Measurements from ENCODE around the gene LIX1. TPM values are rescaled to one million over a fixed set of nuclear protein-coding genes. Genes with fewer than 3 reads are reported as not detected.

Gene LIX1
- total and polyA plus RNA-seq, 2 of the 8 experiments (the other 6 are each of a cell fraction or from before 2014, with no cell fraction given): 0.26 to 0.45 TPM

DNA sequence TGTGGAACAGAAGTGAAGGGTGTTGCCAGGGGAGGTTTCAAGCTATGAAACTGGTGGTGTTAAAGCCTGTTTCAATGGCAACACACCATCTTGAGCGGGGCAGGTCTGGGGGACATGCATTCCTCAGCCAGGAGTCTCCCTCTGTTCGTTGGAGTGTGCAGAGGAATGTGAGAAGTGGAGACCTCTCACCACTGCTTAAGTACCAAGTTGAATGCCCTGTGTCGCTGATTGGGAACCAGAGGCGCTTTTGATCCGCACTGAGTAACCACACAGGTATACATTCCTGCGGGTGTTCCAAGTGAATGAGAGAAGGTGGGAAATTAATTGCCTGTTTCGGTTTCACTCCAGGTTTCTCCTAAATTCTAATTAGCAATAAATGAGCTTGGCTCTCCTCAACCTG, 99.4 kb downstream of the LIX1 start:
- Histone ChIP-seq H4K91ac (replicated peaks; ENCODE audit: insufficient read length, low read length) (no peak overlapping the region), H2BK20ac (ENCODE audit: low read length) (no peak overlapping the region), H2BK15ac (ENCODE audit: low read length) (no peak overlapping the region), H4K20me1 (replicated peaks in 1 of 2; ENCODE audit: control insufficient read depth in 1 of 2, insufficient read depth in 2 of 2, low read length in 2 of 2) (no peaks in the 10 kb centered on the region), H2AK5ac (ENCODE audit: low read depth, low read length) (no peak overlapping the region), H3K4me2 (ENCODE audit: insufficient read depth in 1 of 2, low read depth in 2 of 2, low read length in 2 of 2) (no peak overlapping the region), H4K5ac (ENCODE audit: insufficient read length, low read depth, low read length) (no peak overlapping the region), H3K9ac (replicated peaks in 1 of 4; ENCODE audit: extremely low read depth in 1 of 4, low read depth in 3 of 4, low read length in 3 of 4) (no peak overlapping the region), H3K9me3 (ENCODE audit: insufficient read depth in 2 of 2, low read depth in 1 of 2, low read length in 1 of 2) (no peaks in the 10 kb centered on the region), H2BK12ac (ENCODE audit: low read depth, low read length) (no peak overlapping the region), H3K56ac (replicated peaks; ENCODE audit: insufficient read length, low read depth, low read length) (no peak overlapping the region), H3K27ac (ENCODE audit: low read depth, low read length) (no peak overlapping the region), H3K4ac (replicated peaks; ENCODE audit: insufficient read length, low read depth, low read length) (no peak overlapping the region), H4K8ac (ENCODE audit: extremely low read depth, insufficient read depth, low read length) (no peak overlapping the region), H2AFZ (ENCODE audit: low read length) (no peak overlapping the region), H3K27me3 (replicated peaks in 1 of 4; ENCODE audit: control insufficient read depth in 3 of 4, extremely low read depth in 1 of 4, insufficient read depth in 3 of 4, low read length in 3 of 4) (no peaks in the 10 kb centered on the region), H3K23ac (ENCODE audit: insufficient read length) (no peak overlapping the region), H3K79me1 (ENCODE audit: low read depth, low read length) (no peaks in the 10 kb centered on the region), H3K4me3 (ENCODE audit: extremely low read depth in 1 of 4, insufficient read depth in 2 of 4, low read depth in 3 of 4, low read length in 4 of 4) (no peak overlapping the region), H3K4me1 (replicated peaks in 1 of 4; ENCODE audit: control insufficient read depth in 3 of 4, insufficient read depth in 4 of 4, low read length in 3 of 4) (peaks cover 0 to 3% (median under 1%) of the 10 kb centered on the region in 4 experiments; a peak in 3 of 7 replicates), H3K23me2 (ENCODE audit: low read depth, low read length) (peaks cover 4% of the 10 kb centered on the region; the same call in 1 of the 2 replicates), H3K79me2 (ENCODE audit: control insufficient read depth in 1 of 2, insufficient read depth in 2 of 2, low read length in 2 of 2) (no peaks in the 10 kb centered on the region), H3K14ac (ENCODE audit: insufficient read length) (no peak overlapping the region), H2BK5ac (ENCODE audit: low read depth, low read length) (no peak overlapping the region), H3K36me3 (ENCODE audit: control insufficient read depth in 2 of 4, insufficient read depth in 4 of 4, low read length in 3 of 4) (no peaks in the 10 kb centered on the region), H2BK120ac (replicated peaks; ENCODE audit: low read depth, low read length) (no peak overlapping the region), H3K18ac (ENCODE audit: extremely low read depth, low read length) (0 out of 2 replicates have a peak overlapping the region, but pooled peaks have one; percentile 22)
- CTCF ChIA-PET (ENCODE audit: partially characterized antibody): interaction anchor here (0.6 to 9.6 kb wide), 20 partner anchors 9 to 1043 kb away, joined by 3 to 160 read pairs (median 4); partner anchors contain the start of gene LIX1
- TF ChIP-seq BACH1 (IDR thresholded peaks at IDR 0.05; ENCODE audit: low read length): no peak
- no peak for TF ChIP-seq JUN (IDR thresholded peaks at IDR 0.05; ENCODE audit: low read depth, low read length)
- no peak for DNase-seq (ENCODE audit: low read depth in 1 of 2, low spot score in 2 of 2)
- WGBS, 2 experiments (ENCODE audit: extremely low coverage in 1 of 2, insufficient coverage in 1 of 2, insufficient read length in 1 of 2, insufficient replicate concordance in 2 of 2, low coverage in 1 of 2, low lambda C conversion rate in 2 of 2, missing lambda C conversion rate in 1 of 2): 91% methylated on average over 7 of the region's 7 CpGs; no CpG with 5 or more reads in 1 of the 2 experiments
- no peak for FAIRE-seq
- POLR2A ChIA-PET (ENCODE audit: partially characterized antibody): interaction anchor here (1.6 kb wide), 1 partner anchor 10 kb away, joined by 4 read pairs; no protein-coding TSS in a partner anchor

Small RNAs within 50 kb of the gene (small RNA-seq; reads per million reads assigned to genes)
- not detected for gene RNU1-73P (ENCODE audit: insufficient read depth)

Other genes with a start within 250 kb of the LIX1 start
- 4.3 and 4.5 TPM in 2 replicates for gene LNPEP, start 206.5 kb downstream of the LIX1 start, total RNA-seq (2021; fragmentation: NEBNext Ultra II Directional; extraction: Animal tissue kit (Norgen Biotek cat#: 25700))
- gene LNPEP, start 206.5 kb downstream of the LIX1 start, polyA plus RNA-seq (2011; rRNA removed): 0.96 and 1.8 TPM in 2 replicates
- 35.0 and 35.8 TPM in 2 replicates for gene RIOK2, start 40.6 kb upstream of the LIX1 start, total RNA-seq (2021; fragmentation: NEBNext Ultra II Directional; extraction: Animal tissue kit (Norgen Biotek cat#: 25700))
- gene RIOK2, start 40.6 kb upstream of the LIX1 start, polyA plus RNA-seq (2011; rRNA removed): 2.7 and 5.4 TPM in 2 replicates